ENCODE measurements around the gene IGF2R.

DNA sequence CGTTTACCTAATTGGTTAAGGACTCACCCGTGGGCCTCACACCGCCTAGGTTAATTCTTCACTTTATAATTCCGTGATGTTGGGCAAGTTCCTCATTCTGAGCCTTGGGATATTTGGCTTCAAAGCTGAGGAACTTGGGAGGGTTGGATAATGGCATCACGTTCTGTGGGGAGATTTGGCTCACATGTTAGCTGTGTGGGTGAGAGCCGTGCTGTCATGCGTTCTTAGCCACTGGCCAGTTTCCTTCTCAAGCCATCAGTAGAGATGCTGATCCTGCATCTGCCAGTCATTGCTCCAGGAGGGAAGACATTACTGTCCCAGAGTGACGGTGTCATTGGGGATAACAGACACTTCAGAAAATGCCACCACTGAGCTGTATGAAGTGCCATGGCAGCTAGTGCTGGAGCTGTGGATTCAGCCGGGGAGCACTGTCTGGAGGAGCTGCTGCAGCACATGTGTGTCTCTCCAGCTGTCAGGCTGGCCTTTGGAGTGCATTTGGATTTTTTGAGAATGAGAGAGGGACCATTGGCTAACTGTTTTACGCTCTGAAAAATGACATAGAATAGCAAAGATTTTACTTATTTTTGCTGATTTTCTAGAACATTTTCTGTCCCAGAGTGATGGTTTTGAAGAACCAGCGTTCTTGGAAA, 16.5 kb downstream of the IGF2R start:
- TF ChIP-seq CTCF (IDR thresholded peaks at IDR 0.05) (no peak), POLR2A (IDR thresholded peaks at IDR 0.05) (no peak), EP300 (IDR thresholded peaks at IDR 0.05; ENCODE audit: low read depth) (no peak)
